Central memory CD8-positive, alpha-beta T cell (primary cell): ENCODE data around the gene THSD4.

ENCODE experiments used
- ATAC-seq: fragments of 150-1000 bp; cut with Tn5 transposase; replicated peaks from 2 replicates; pipeline ENCODE4 v1.10.0; 2022; ENCODE audit warnings: mild to moderate bottlenecking, moderate FRiP score, moderate number of reproducible peaks; ENCODE audit not compliant: poor library complexity, severe bottlenecking; ENCODE audit errors: extremely low read depth
- DNase-seq, 2 donors: peaks; one replicate each; pipeline ENCODE4 v3.0.0; 2021; ENCODE audit warnings: low spot score in 2 of 2
- H3K27ac Mint-ChIP-seq: one replicate; pipeline ENCODE4 v1.8.0; 2022; ENCODE audit warnings: low read depth, mild to moderate bottlenecking, moderate library complexity, mixed read lengths
- H3K27me3 Mint-ChIP-seq: one replicate; pipeline ENCODE4 v1.8.0; 2022; ENCODE audit warnings: mixed read lengths
- H3K36me3 Mint-ChIP-seq: one replicate; pipeline ENCODE4 v1.8.0; 2022; ENCODE audit warnings: mild to moderate bottlenecking, moderate library complexity, mixed read lengths; ENCODE audit not compliant: insufficient read depth
- H3K4me1 Mint-ChIP-seq: one replicate; pipeline ENCODE4 v1.8.0; 2022; ENCODE audit warnings: mixed read lengths
- H3K4me3 Mint-ChIP-seq: one replicate; pipeline ENCODE4 v1.8.0; 2022; ENCODE audit warnings: mild to moderate bottlenecking, moderate library complexity, mixed read lengths
- H3K9me3 Mint-ChIP-seq: one replicate; pipeline ENCODE4 v1.8.0; 2022; ENCODE audit warnings: mixed read lengths

THSD4 gene

GRCh38 chr15:71106802-71107500 is 8.3 kb upstream of the THSD4 start:
- ATAC-seq (no peak), DNase-seq (no peak)
- Mint-ChIP-seq H3K27me3 (peaks cover 68% of the 10 kb centered on the region), H3K9me3 (no peaks in the 10 kb centered on the region), H3K4me3 (no peak overlapping the region), H3K36me3 (no peaks in the 10 kb centered on the region), H3K4me1 (no peaks in the 10 kb centered on the region), H3K27ac (no peak overlapping the region)

- H3K27ac Mint-ChIP-seq: no peak overlapping the region
- no peak for ATAC-seq
- H3K27me3 Mint-ChIP-seq: peaks cover 64% of the 10 kb centered on the region
- H3K36me3 Mint-ChIP-seq: no peaks in the 10 kb centered on the region
- H3K9me3 Mint-ChIP-seq: no peaks in the 10 kb centered on the region
- H3K4me1 Mint-ChIP-seq: no peaks in the 10 kb centered on the region
- DNase-seq: no peak
- no peak overlapping the region for H3K4me3 Mint-ChIP-seq
Observed at GRCh38 chr15:71107501-71107815, 7.8 kb upstream of the THSD4 start.

- Mint-ChIP-seq H3K4me1 (no peaks in the 10 kb centered on the region), H3K9me3 (no peaks in the 10 kb centered on the region), H3K36me3 (no peaks in the 10 kb centered on the region), H3K27ac (no peak overlapping the region), H3K27me3 (peaks cover 52% of the 10 kb centered on the region), H3K4me3 (no peak overlapping the region)
- DNase-seq: no peak
- no peak for ATAC-seq
Observed at GRCh38 chr15:71109130-71109529, 6.1 kb upstream of the THSD4 start.

GRCh38 chr15:71109905-71110304 is 5.4 kb upstream of the THSD4 start:
- Mint-ChIP-seq H3K36me3 (no peaks in the 10 kb centered on the region), H3K4me1 (peaks cover 2% of the 10 kb centered on the region), H3K27me3 (peaks cover 54% of the 10 kb centered on the region), H3K27ac (no peak overlapping the region), H3K9me3 (no peaks in the 10 kb centered on the region), H3K4me3 (no peak overlapping the region)
- DNase-seq (no peak), ATAC-seq (no peak)

- H3K27ac Mint-ChIP-seq: no peak overlapping the region
- H3K27me3 Mint-ChIP-seq: peaks cover 52% of the 10 kb centered on the region
- H3K4me1 Mint-ChIP-seq: peaks cover 6% of the 10 kb centered on the region
- H3K36me3 Mint-ChIP-seq: no peaks in the 10 kb centered on the region
- H3K4me3 Mint-ChIP-seq: no peak overlapping the region
- DNase-seq (no peak), ATAC-seq (no peak)
- no peaks in the 10 kb centered on the region for H3K9me3 Mint-ChIP-seq
Observed at GRCh38 chr15:71110405-71111180, 4.7 kb upstream of the THSD4 start.

GRCh38 chr15:71111181-71111565 is 4.1 kb upstream of the THSD4 start:
- Mint-ChIP-seq H3K27ac (no peak overlapping the region), H3K4me1 (peaks cover 6% of the 10 kb centered on the region), H3K27me3 (peaks cover 51% of the 10 kb centered on the region), H3K36me3 (peaks cover 1% of the 10 kb centered on the region), H3K9me3 (no peaks in the 10 kb centered on the region), H3K4me3 (no peak overlapping the region)
- ATAC-seq (no peak), DNase-seq (no peak)

GRCh38 chr15:71111950-71112349 is 3.3 kb upstream of the THSD4 start:
- peaks cover 6% of the 10 kb centered on the region for H3K4me1 Mint-ChIP-seq
- H3K27ac Mint-ChIP-seq: no peak overlapping the region
- H3K27me3 Mint-ChIP-seq: peaks cover 59% of the 10 kb centered on the region
- peaks cover 4% of the 10 kb centered on the region for H3K36me3 Mint-ChIP-seq
- no peak for ATAC-seq
- no peak for DNase-seq
- no peaks in the 10 kb centered on the region for H3K9me3 Mint-ChIP-seq
- no peak overlapping the region for H3K4me3 Mint-ChIP-seq

GRCh38 chr15:71112429-71112828 is 2.8 kb upstream of the THSD4 start:
- peaks cover 6% of the 10 kb centered on the region for H3K4me1 Mint-ChIP-seq
- H3K27me3 Mint-ChIP-seq: peaks cover 63% of the 10 kb centered on the region
- no peaks in the 10 kb centered on the region for H3K9me3 Mint-ChIP-seq
- DNase-seq (no peak), ATAC-seq (no peak)
- H3K36me3 Mint-ChIP-seq: peaks cover 4% of the 10 kb centered on the region
- H3K4me3 Mint-ChIP-seq: no peak overlapping the region
- no peak overlapping the region for H3K27ac Mint-ChIP-seq

- Mint-ChIP-seq H3K4me1 (peaks cover 6% of the 10 kb centered on the region), H3K27ac (no peak overlapping the region), H3K4me3 (no peak overlapping the region), H3K36me3 (peaks cover 4% of the 10 kb centered on the region), H3K9me3 (no peaks in the 10 kb centered on the region), H3K27me3 (peaks cover 78% of the 10 kb centered on the region)
- DNase-seq: no peak
- ATAC-seq: no peak
Observed at GRCh38 chr15:71114066-71114680, 1.1 kb upstream of the THSD4 start.

GRCh38 chr15:71115567-71116351 is 488 bp downstream of the THSD4 start:
- Mint-ChIP-seq H3K9me3 (no peaks in the 10 kb centered on the region), H3K4me1 (peaks cover 6% of the 10 kb centered on the region), H3K4me3 (peak overlapping the region; percentile 59), H3K27me3 (peaks cover 71% of the 10 kb centered on the region), H3K27ac (no peak overlapping the region), H3K36me3 (peaks cover 4% of the 10 kb centered on the region)
- ATAC-seq (peak; percentile 24), DNase-seq (no peak)

- Mint-ChIP-seq H3K4me1 (peaks cover 6% of the 10 kb centered on the region), H3K9me3 (no peaks in the 10 kb centered on the region), H3K4me3 (peak overlapping the region; percentile 59), H3K27ac (no peak overlapping the region), H3K27me3 (peaks cover 71% of the 10 kb centered on the region), H3K36me3 (peaks cover 4% of the 10 kb centered on the region)
- DNase-seq (no peak), ATAC-seq (no peak)
Observed at GRCh38 chr15:71116366-71116765, 1.1 kb downstream of the THSD4 start.

- H3K4me3 Mint-ChIP-seq: no peak overlapping the region
- H3K4me1 Mint-ChIP-seq: peaks cover 6% of the 10 kb centered on the region
- peaks cover 4% of the 10 kb centered on the region for H3K36me3 Mint-ChIP-seq
Observed at GRCh38 chr15:71116942-71117341, 1.7 kb downstream of the THSD4 start.

More at GRCh38 chr15:71116942-71117341, 1.7 kb downstream of the THSD4 start:
- H3K9me3 Mint-ChIP-seq: no peaks in the 10 kb centered on the region
- no peak for DNase-seq
- no peak overlapping the region for H3K27ac Mint-ChIP-seq
- H3K27me3 Mint-ChIP-seq: peaks cover 71% of the 10 kb centered on the region
- no peak for ATAC-seq
